Adrenal gland (tissue), 19 donors: Measurements from ENCODE around the gene LCOR. TPM values are rescaled to one million over a fixed set of nuclear protein-coding genes. Genes with fewer than 3 reads are reported as not detected.

Experiments
- DNase-seq, 7 donors: peaks; one replicate each; pipeline ENCODE4 v3.0.0-alpha.2; 2019 to 2020
- H3K27ac ChIP-seq, 5 donors: fragments of 200-600 bp; sonication (generic) in 4 of 5; 1 replicate in 3 of 5; 2 replicates in 2 of 5; pipeline versions ENCODE4 v1.5.1 to v1.8.0; 2016 to 2020; ENCODE audit warnings: mild to moderate bottlenecking in 1 of 5
- H3K27me3 ChIP-seq: fragments of 200-600 bp; 2 replicates; pipeline ENCODE4 v1.8.0; 2021
- H3K36me3 ChIP-seq, 2 donors: fragments of 200-600 bp; replicated peaks in 1 of 2; 1 replicate in 1 of 2; 2 replicates in 1 of 2; pipeline versions ENCODE4 v1.5.1 to v1.8.0; 2018 to 2022
- H3K4me1 ChIP-seq, 2 donors: fragments of 200-600 bp; replicated peaks in 1 of 2; 1 replicate in 1 of 2; 2 replicates in 1 of 2; pipeline versions ENCODE4 v1.5.1 to v1.8.0; 2018 to 2021
- H3K4me3 ChIP-seq, 4 donors: fragments of 200-600 bp; sonication (generic) in 3 of 4; one replicate each; pipeline ENCODE4 v1.5.1; 2016 to 2018
- H3K9me3 ChIP-seq, 3 donors: fragments of 200-600 bp; sonication (generic) in 1 of 3; replicated peaks in 1 of 3; 1 replicate in 2 of 3; 2 replicates in 1 of 3; pipeline versions ENCODE4 v1.5.1 to v1.8.0; 2016 to 2021
- CTCF ChIP-seq, 6 experiments: fragments of 450-650 bp in 4 of 6; fragments of 200-600 bp in 2 of 6; sonication (generic) in 1 of 6; IDR thresholded peaks; 1 replicate in 5 of 6; 2 replicates in 1 of 6; pipeline versions ENCODE4 v1.5.1 to v1.8.0; 2016 to 2021; ENCODE audit warnings: antibody characterized with exemption in 6 of 6, mild to moderate bottlenecking in 2 of 6, moderate library complexity in 1 of 6
- POLR2A ChIP-seq, 2 donors: fragments of 450-650 bp; IDR thresholded peaks; one replicate each; pipeline ENCODE4 v1.6.1; 2017; ENCODE audit warnings: antibody characterized with exemption in 2 of 2, mild to moderate bottlenecking in 2 of 2, moderate library complexity in 1 of 2
- WGBS, 4 donors: extraction: QIAGEN DNeasy Blood & Tissue Kit in 2 of 4; methylation state at CpG; one replicate each; pipeline versions ENCODE4 v1.1.5 to v1.1.7; 2013 to 2017; 5-methylcytosine and 5-hydroxymethylcytosine counted together
- intact Hi-C, 2 donors: fragments of 100-400 bp; cut with DNase I; formaldehyde crosslinking; loops; one replicate each; pipeline versions ENCODE4 v1.14.1 to v1.15.0; 2022 to 2023
- long read RNA-seq, 10 donors: library from polyadenylated mRNA in 3 of 10; unstranded in 2 of 10; stranded (forward) in 1 of 10; transcript quantifications; one replicate each; pipeline ENCODE4 v2.0.0 and lab custom pipeline, GENCODE V29; 2021 to 2026
- polyA plus RNA-seq, 3 donors: library from polyadenylated mRNA; stranded (reverse); fragments of 200-250 nt in 2 of 3; fragments of 350-450 nt in 1 of 3; fragmentation: Illumina TruSeq in 1 of 3; extraction: RNeasy Lipid Tissue Mini Kit (QIAGEN cat#74804) in 1 of 3; gene quantifications; one replicate each; pipeline ENCODE4 v1.2.3, GENCODE V29; 2013 to 2014
- total RNA-seq, 9 donors: library from RNA; depleted of rRNA in 4 of 9; stranded (reverse); fragments of >200 nt in 4 of 9; fragments of 120-200 nt in 1 of 9; fragmentation: NEBNext Ultra II Directional in 1 of 9; extraction: Animal tissue kit (Norgen Biotek cat#: 25700) in 1 of 9; gene quantifications; one replicate each; pipeline versions ENCODE4 v1.1.0 to v1.2.4, GENCODE V29; 2013 to 2023
- donor health status: healthy with polysubstance abuse.
- donor health status: Bipolar disorder and iron deficiency.
- donor health status: DM: yes; HTN: yes; CAD: no.
- donor health status: DM: no; HTN: no; CAD: no.
- donor health status: DM: no; HTN: no; CAD: no.
- donor health status: DM: yes; HTN: yes; CAD: no.

LCOR gene
- total RNA-seq (10 to 100 TPM in 8 of 9 donors, 1 to 10 TPM in 1; 9.2 to 38.4 (median 22.4) TPM), polyA plus RNA-seq (1 to 10 TPM; 1.5 to 7.2 (median 5.2) TPM)
- long read RNA-seq, donor 1, full-length matches to known transcripts, result 3 of 3 reads
- long read RNA-seq, donor 1, partial matches to known transcripts, result 0 of 3 reads
- long read RNA-seq, donor 1, other reads (novel, unspliced or antisense), result 0 of 3 reads
- long read RNA-seq, donor 2, full-length matches to known transcripts, result 5 of 5 reads
- long read RNA-seq, donor 2, partial matches to known transcripts, result 0 of 5 reads
- long read RNA-seq, donor 2, other reads (novel, unspliced or antisense), result 0 of 5 reads
- long read RNA-seq, donor 3, full-length matches to known transcripts, result 1 of 1 reads
- long read RNA-seq, donor 3, partial matches to known transcripts, result 0 of 1 reads
- long read RNA-seq, donor 3, other reads (novel, unspliced or antisense), result 0 of 1 reads
- long read RNA-seq, donor 4, full-length matches to known transcripts, result 1 of 6 reads
- long read RNA-seq, donor 4, partial matches to known transcripts, result 2 of 6 reads
- long read RNA-seq, donor 4, other reads (novel, unspliced or antisense), result 3 of 6 reads
- long read RNA-seq, donor 5, full-length matches to known transcripts, result 1 of 6 reads
- long read RNA-seq, donor 5, partial matches to known transcripts, result 1 of 6 reads
- long read RNA-seq, donor 5, other reads (novel, unspliced or antisense), result 4 of 6 reads
- long read RNA-seq, donor 6, partial matches to known transcripts, result 1 of 5 reads
- long read RNA-seq, donor 6, other reads (novel, unspliced or antisense), result 4 of 5 reads
- long read RNA-seq, donor 7, full-length matches to known transcripts, result 3 of 3 reads
- long read RNA-seq, donor 7, partial matches to known transcripts, result 0 of 3 reads
- long read RNA-seq, donor 7, other reads (novel, unspliced or antisense), result 0 of 3 reads
- long read RNA-seq, donor 8, full-length matches to known transcripts, result 2 of 2 reads
- long read RNA-seq, donor 8, partial matches to known transcripts, result 0 of 2 reads
- long read RNA-seq, donor 8, other reads (novel, unspliced or antisense), result 0 of 2 reads
- long read RNA-seq, donor 9, full-length matches to known transcripts, result 1 of 1 reads
- long read RNA-seq, donor 9, partial matches to known transcripts, result 0 of 1 reads
- long read RNA-seq, donor 9, other reads (novel, unspliced or antisense), result 0 of 1 reads
- long read RNA-seq, donor 10, full-length matches to known transcripts, result 4 of 4 reads
- long read RNA-seq, donor 10, partial matches to known transcripts, result 0 of 4 reads
- long read RNA-seq, donor 10, other reads (novel, unspliced or antisense), result 0 of 4 reads

- no peaks in the 10 kb centered on the region for H3K36me3 ChIP-seq
- peak; percentile 87 to 93 (median 92) for DNase-seq
- peak; percentile 49 to 61 for TF ChIP-seq POLR2A (IDR thresholded peaks at IDR 0.05)
- TF ChIP-seq CTCF (IDR thresholded peaks at IDR 0.05), result peak in 1 of 6 experiments; percentile 29
- H3K27me3 ChIP-seq, result no peaks in the 10 kb centered on the region
- peak within 1 kb of the TSS; percentile 55 to 98 (median 82) for H3K4me3 ChIP-seq
- no peaks in the 10 kb centered on the region for H3K9me3 ChIP-seq
- 0 to 1% (median 0%) methylated on average over 9 to 111 of the region's 112 CpGs for WGBS, 4 donors
- intact Hi-C loops, result loop anchor here in 1 of 2 donors (10.0 kb wide), 1 partner anchor 83 kb away; no protein-coding TSS in a partner anchor
- H3K27ac ChIP-seq, result peak within 1 kb of the TSS; percentile 83 to 97 (median 92)
- peaks cover 29 to 36% of the 10 kb centered on the region in 2 donors for H3K4me1 ChIP-seq
These were observed at the start of gene LCOR for GRCh38 chr10:96831867-96832720. Gene LCOR (plus strand): TSS chr10:96832298. CDS start chr10:96949058, 116,760 bp downstream.

- Histone ChIP-seq H3K36me3 (no peaks in the 10 kb centered on the region), H3K27ac (no peak overlapping the region), H3K9me3 (no peaks in the 10 kb centered on the region), H3K27me3 (no peaks in the 10 kb centered on the region), H3K4me1 (no peaks in the 10 kb centered on the region), H3K4me3 (no peak overlapping the region)
- WGBS, 4 donors, result 83 to 97% (median 95%) methylated on average over 4 of the region's 4 CpGs
- no peak for DNase-seq
- intact Hi-C loops, result no loop called here
- TF ChIP-seq POLR2A (IDR thresholded peaks at IDR 0.05) (no peak), CTCF (IDR thresholded peaks at IDR 0.05) (no peak)
These were observed 47.8 kb upstream of the LCOR start for GRCh38 chr10:96784253-96784652.

- Histone ChIP-seq H3K4me3 (no peak overlapping the region), H3K36me3 (no peaks in the 10 kb centered on the region), H3K4me1 (no peaks in the 10 kb centered on the region), H3K27ac (no peak overlapping the region), H3K9me3 (no peaks in the 10 kb centered on the region), H3K27me3 (no peaks in the 10 kb centered on the region)
- TF ChIP-seq POLR2A (IDR thresholded peaks at IDR 0.05), result no peak
- no peak for TF ChIP-seq CTCF (IDR thresholded peaks at IDR 0.05)
- intact Hi-C loops, result no loop called here
- DNase-seq, result no peak
- WGBS, 4 donors, result 60 to 80% (median 73%) methylated on average over 4 of the region's 4 CpGs
These were observed 42.5 kb upstream of the LCOR start for GRCh38 chr10:96789571-96790108.
